Hepatocyte (in vitro differentiated cells): ENCODE measurements around the gene TBRG1. TPM values are rescaled to one million over a fixed set of nuclear protein-coding genes. Genes with fewer than 3 reads are reported as not detected.

Experiments used
- DNase-seq: peaks from one replicate; pipeline ENCODE4 v3.0.0-alpha.2; 2016; ENCODE audit warnings: low spot score
- H2AFZ ChIP-seq: fragments of 200-600 bp; sonication (generic); 2 replicates; pipeline ENCODE4 v1.6.0; 2016; ENCODE audit warnings: antibody characterized with exemption, mild to moderate bottlenecking
- H3K27ac ChIP-seq: fragments of 200-600 bp; sonication (generic); 2 replicates; pipeline ENCODE4 v1.5.1; 2016; ENCODE audit warnings: mild to moderate bottlenecking
- H3K27me3 ChIP-seq: fragments of 200-600 bp; sonication (generic); 2 replicates; pipeline ENCODE4 v1.6.1; 2016
- H3K36me3 ChIP-seq: fragments of 200-600 bp; sonication (generic); replicated peaks from 2 replicates; pipeline ENCODE4 v1.5.1; 2016; ENCODE audit warnings: low read depth; ENCODE audit not compliant: insufficient read depth
- H3K4me1 ChIP-seq: fragments of 200-600 bp; sonication (generic); 2 replicates; pipeline ENCODE4 v1.5.1; 2016; ENCODE audit warnings: mild to moderate bottlenecking, moderate library complexity; ENCODE audit not compliant: insufficient read depth
- H3K4me2 ChIP-seq: fragments of 200-600 bp; sonication (generic); 2 replicates; pipeline ENCODE4 v1.6.0; 2016
- H3K4me3 ChIP-seq: fragments of 200-600 bp; sonication (generic); 2 replicates; pipeline ENCODE4 v1.5.1; 2016; ENCODE audit warnings: mild to moderate bottlenecking
- H3K79me2 ChIP-seq: fragments of 200-600 bp; sonication (generic); 2 replicates; pipeline ENCODE4 v1.6.0; 2017; ENCODE audit warnings: mild to moderate bottlenecking
- H3K9me2 ChIP-seq: fragments of 200-600 bp; sonication (generic); replicated peaks from 2 replicates; pipeline ENCODE4 v1.6.0; 2017; ENCODE audit warnings: mild to moderate bottlenecking; ENCODE audit not compliant: insufficient read depth
- H3K9me3 ChIP-seq: fragments of 200-600 bp; sonication (generic); 2 replicates; pipeline ENCODE4 v1.5.1; 2016; ENCODE audit warnings: low read depth, mild to moderate bottlenecking
- H4K20me1 ChIP-seq: fragments of 200-600 bp; sonication (generic); 2 replicates; pipeline ENCODE4 v1.6.0; 2016; ENCODE audit warnings: mild to moderate bottlenecking; ENCODE audit not compliant: insufficient read depth, poor library complexity, severe bottlenecking
- CTCF ChIP-seq: fragments of 200-600 bp; sonication (generic); IDR thresholded peaks from 2 replicates; pipeline ENCODE4 v1.5.1; 2016; ENCODE audit warnings: antibody characterized with exemption, mild to moderate bottlenecking; ENCODE audit not compliant: poor library complexity
- EZH2 ChIP-seq: fragments of 200-600 bp; sonication (generic); IDR thresholded peaks from 2 replicates; pipeline ENCODE4 v1.6.1; 2016; ENCODE audit warnings: antibody characterized with exemption, mild to moderate bottlenecking, borderline replicate concordance
- EZH2phosphoT487 ChIP-seq: fragments of 200-600 bp; sonication (generic); IDR thresholded peaks from one replicate; pipeline ENCODE4 v1.6.1; 2018; ENCODE audit warnings: antibody characterized with exemption, mild to moderate bottlenecking, low read depth, moderate library complexity; ENCODE audit not compliant: unreplicated experiment, severe bottlenecking
- WGBS: methylation state at CpG from one replicate; pipeline ENCODE4 v1.1.6; 2016; ENCODE audit warnings: low lambda C conversion rate; ENCODE audit errors: missing lambda C conversion rate; 5-methylcytosine and 5-hydroxymethylcytosine counted together
- polyA plus RNA-seq: library from polyadenylated mRNA; unstranded; fragments of >200 nt; fragmentation: Nextera tagmentation; extraction: Ambion mirVana; gene quantifications from 2 replicates; pipeline ENCODE4 v1.2.1, GENCODE V29; 2016
- total RNA-seq: library from RNA; depleted of rRNA; stranded (reverse); fragments of >200 nt; gene quantifications from 2 replicates; pipeline ENCODE4 v1.2.3, GENCODE V29; 2014

The TBRG1 gene
- total and polyA plus RNA-seq, 2 experiments from 2014 or later = 34.6 to 35.0 TPM

GRCh38 chr11:124584681-124585372 lies 37.8 kb upstream of the TBRG1 start:
- Histone ChIP-seq H2AFZ (no peak overlapping the region), H3K9me2 (no peaks in the 10 kb centered on the region), H3K27me3 (no peaks in the 10 kb centered on the region), H3K4me3 (no peak overlapping the region), H3K9me3 (no peaks in the 10 kb centered on the region), H3K4me1 (no peaks in the 10 kb centered on the region), H3K79me2 (no peaks in the 10 kb centered on the region), H3K36me3 (no peaks in the 10 kb centered on the region), H4K20me1 (no peaks in the 10 kb centered on the region), H3K27ac (peak overlapping the region; percentile 63), H3K4me2 (no peak overlapping the region)
- 73% methylated on average over 4 of the region's 4 CpGs for WGBS
- TF ChIP-seq CTCF = no peak
- no peak for TF ChIP-seq EZH2phosphoT487
- no peak for TF ChIP-seq EZH2
- DNase-seq = no peak

GRCh38 chr11:124586238-124586860 lies 36.3 kb upstream of the TBRG1 start:
- Histone ChIP-seq H3K4me1 (no peaks in the 10 kb centered on the region), H3K27ac (no peak overlapping the region), H4K20me1 (no peaks in the 10 kb centered on the region), H2AFZ (no peak overlapping the region), H3K9me3 (no peaks in the 10 kb centered on the region), H3K4me3 (no peak overlapping the region), H3K27me3 (no peaks in the 10 kb centered on the region), H3K79me2 (no peaks in the 10 kb centered on the region), H3K36me3 (no peaks in the 10 kb centered on the region), H3K9me2 (no peaks in the 10 kb centered on the region), H3K4me2 (no peak overlapping the region)
- WGBS = 45% methylated on average over 3 of the region's 3 CpGs
- peak; percentile 80 for DNase-seq
- TF ChIP-seq CTCF = peak; percentile 85
- TF ChIP-seq EZH2phosphoT487 = no peak
- no peak for TF ChIP-seq EZH2

- no peak overlapping the region for H2AFZ ChIP-seq
- no peaks in the 10 kb centered on the region for H3K9me2 ChIP-seq
- no peak overlapping the region for H3K4me3 ChIP-seq
- DNase-seq = no peak
- peaks cover 4% of the 10 kb centered on the region for H3K27me3 ChIP-seq
- TF ChIP-seq EZH2phosphoT487 (no peak), CTCF (no peak), EZH2 (no peak)
- H3K36me3 ChIP-seq = no peaks in the 10 kb centered on the region
- no peaks in the 10 kb centered on the region for H4K20me1 ChIP-seq
- H3K79me2 ChIP-seq = no peaks in the 10 kb centered on the region
- WGBS = 76% methylated on average over 2 of the region's 2 CpGs
- no peaks in the 10 kb centered on the region for H3K9me3 ChIP-seq
- no peaks in the 10 kb centered on the region for H3K4me1 ChIP-seq
- H3K27ac ChIP-seq = no peak overlapping the region
- no peak overlapping the region for H3K4me2 ChIP-seq
Observed at GRCh38 chr11:124591430-124591829, 31.2 kb upstream of the TBRG1 start.
